HUES48 (cell line): ENCODE results near the gene CCND1.
A peak's percentile ranks its signal among the peaks of the same experiment; 100 is the strongest.

ENCODE experiments used
- H3K27ac ChIP-seq: one replicate; pipeline ENCODE4 v1.7.0; 2013; ENCODE audit warnings: low read depth, low read length, inconsistent platforms
- H3K27me3 ChIP-seq: 2 replicates; pipeline ENCODE4 v1.6.1; 2013; ENCODE audit warnings: mild to moderate bottlenecking, low read length; ENCODE audit not compliant: control insufficient read depth, insufficient read depth
- H3K36me3 ChIP-seq: 2 replicates; pipeline ENCODE4 v1.6.1; 2013; ENCODE audit warnings: low read length; ENCODE audit not compliant: control insufficient read depth, insufficient read depth
- H3K4me1 ChIP-seq: 2 replicates; pipeline ENCODE4 v1.6.1; 2013; ENCODE audit warnings: mild to moderate bottlenecking, low read length; ENCODE audit not compliant: control insufficient read depth, insufficient read depth
- H3K4me3 ChIP-seq: 2 replicates; pipeline ENCODE4 v1.5.1; 2013; ENCODE audit warnings: mild to moderate bottlenecking, low read depth, low read length
- H3K9ac ChIP-seq: 2 replicates; pipeline ENCODE4 v1.6.1; 2013; ENCODE audit warnings: mild to moderate bottlenecking, low read depth, low read length, moderate library complexity
- H3K9me3 ChIP-seq: 2 replicates; pipeline ENCODE4 v1.6.1; 2013; ENCODE audit warnings: low read length; ENCODE audit not compliant: control insufficient read depth, insufficient read depth

Gene CCND1

GRCh38 chr11:69642913-69643632 lies 2.1 kb downstream of the CCND1 start:
- H3K27ac ChIP-seq = peak overlapping the region; percentile 66
- H3K4me1 ChIP-seq = peaks cover 8% of the 10 kb centered on the region
- H3K9ac ChIP-seq = no peak overlapping the region
- H3K27me3 ChIP-seq = 0 out of 2 replicates have a peak, but pooled peaks cover 9% of the 10 kb centered on the region
- peaks cover 38% of the 10 kb centered on the region for H3K36me3 ChIP-seq
- peak overlapping the region; percentile 87 for H3K4me3 ChIP-seq
- no peaks in the 10 kb centered on the region for H3K9me3 ChIP-seq

DNA sequence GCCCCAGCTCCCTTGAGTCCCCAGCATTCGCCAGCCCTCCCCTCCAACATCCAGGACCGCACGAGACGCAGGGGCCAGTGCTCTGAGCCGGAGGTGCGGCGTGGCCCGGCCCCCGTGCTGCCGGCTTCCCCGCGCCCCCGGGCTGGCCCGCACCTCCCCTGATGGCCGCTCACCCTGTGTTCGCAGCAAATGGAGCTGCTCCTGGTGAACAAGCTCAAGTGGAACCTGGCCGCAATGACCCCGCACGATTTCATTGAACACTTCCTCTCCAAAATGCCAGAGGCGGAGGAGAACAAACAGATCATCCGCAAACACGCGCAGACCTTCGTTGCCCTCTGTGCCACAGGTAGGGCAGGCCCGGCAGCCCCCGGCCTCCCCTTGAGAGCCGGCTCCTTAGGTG lies 2.7 kb downstream of the CCND1 start:
- Histone ChIP-seq H3K4me3 (no peak overlapping the region), H3K9me3 (no peaks in the 10 kb centered on the region), H3K36me3 (peaks cover 44% of the 10 kb centered on the region), H3K4me1 (peaks cover 8% of the 10 kb centered on the region), H3K9ac (no peak overlapping the region), H3K27ac (no peak overlapping the region), H3K27me3 (0 out of 2 replicates have a peak, but pooled peaks cover 9% of the 10 kb centered on the region)

- 0 out of 2 replicates have a peak, but pooled peaks cover 9% of the 10 kb centered on the region for H3K27me3 ChIP-seq
- peaks cover 51% of the 10 kb centered on the region for H3K36me3 ChIP-seq
- no peak overlapping the region for H3K4me3 ChIP-seq
- H3K27ac ChIP-seq = no peak overlapping the region
- H3K9ac ChIP-seq = no peak overlapping the region
- peaks cover 8% of the 10 kb centered on the region for H3K4me1 ChIP-seq
- H3K9me3 ChIP-seq = no peaks in the 10 kb centered on the region
Observed at GRCh38 chr11:69644071-69644961, 3.4 kb downstream of the CCND1 start.

GRCh38 chr11:69644962-69645675 lies 4.2 kb downstream of the CCND1 start:
- no peak overlapping the region for H3K9ac ChIP-seq
- H3K4me1 ChIP-seq = peaks cover 8% of the 10 kb centered on the region
- H3K27ac ChIP-seq = peak overlapping the region; percentile 35
- 0 out of 2 replicates have a peak, but pooled peaks cover 5% of the 10 kb centered on the region for H3K27me3 ChIP-seq
- peaks cover 59% of the 10 kb centered on the region for H3K36me3 ChIP-seq
- H3K4me3 ChIP-seq = no peak overlapping the region
- no peaks in the 10 kb centered on the region for H3K9me3 ChIP-seq

GRCh38 chr11:69645801-69646492 lies 5.0 kb downstream of the CCND1 start:
- no peaks in the 10 kb centered on the region for H3K9me3 ChIP-seq
- H3K27me3 ChIP-seq = no peaks in the 10 kb centered on the region
- no peak overlapping the region for H3K9ac ChIP-seq
- H3K27ac ChIP-seq = peak overlapping the region; percentile 59
- peaks cover 67% of the 10 kb centered on the region for H3K36me3 ChIP-seq
- no peak overlapping the region for H3K4me3 ChIP-seq
- H3K4me1 ChIP-seq = peaks cover 8% of the 10 kb centered on the region

DNA sequence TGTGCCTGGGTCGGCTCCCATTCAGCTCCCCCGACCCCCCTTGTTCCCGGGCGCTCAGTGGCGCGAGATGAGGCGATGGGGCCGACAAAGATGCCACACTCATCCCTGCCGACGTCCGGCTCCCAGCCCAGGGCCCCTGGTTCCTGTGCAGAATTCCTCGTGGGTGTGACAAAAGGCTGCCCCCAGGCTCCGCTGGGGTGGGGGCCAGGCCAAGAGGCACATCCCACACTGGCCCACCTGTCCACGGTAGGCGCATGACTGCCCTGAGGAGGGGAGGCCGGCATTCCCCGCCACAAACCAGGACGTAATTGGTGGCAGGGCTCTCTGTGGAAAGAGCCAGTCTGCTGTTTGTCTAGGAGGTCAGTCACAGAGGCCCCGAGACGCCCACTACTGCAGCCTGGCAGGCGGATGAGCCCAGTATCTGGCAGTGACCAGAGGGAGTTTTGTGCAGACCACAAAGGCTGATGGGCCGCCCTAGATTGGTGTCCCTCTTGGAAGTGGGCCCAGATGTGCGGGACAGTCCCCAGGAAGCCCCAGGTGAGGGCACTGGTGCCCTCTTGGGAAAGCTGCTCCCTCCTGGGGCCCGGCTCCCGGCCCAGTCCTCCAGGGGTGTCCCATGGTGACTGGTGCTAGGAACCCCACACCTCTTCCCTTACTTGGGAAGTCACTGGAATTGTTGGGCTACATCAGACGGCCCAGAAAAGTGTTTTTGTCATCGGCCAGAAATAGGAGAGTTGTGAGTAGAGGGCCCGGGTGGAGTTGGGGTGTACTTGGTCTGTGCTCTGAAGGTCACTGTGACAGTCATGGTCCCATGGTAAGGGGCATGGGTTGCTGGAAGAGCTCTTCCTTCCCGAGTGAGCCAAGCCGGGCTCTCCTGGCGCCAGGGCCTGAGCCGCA lies 5.8 kb downstream of the CCND1 start:
- no peak overlapping the region for H3K4me3 ChIP-seq
- peaks cover 8% of the 10 kb centered on the region for H3K4me1 ChIP-seq
- no peaks in the 10 kb centered on the region for H3K9me3 ChIP-seq
- H3K9ac ChIP-seq = no peak overlapping the region
- no peaks in the 10 kb centered on the region for H3K27me3 ChIP-seq
- H3K36me3 ChIP-seq = peaks cover 75% of the 10 kb centered on the region
- no peak overlapping the region for H3K27ac ChIP-seq

DNA sequence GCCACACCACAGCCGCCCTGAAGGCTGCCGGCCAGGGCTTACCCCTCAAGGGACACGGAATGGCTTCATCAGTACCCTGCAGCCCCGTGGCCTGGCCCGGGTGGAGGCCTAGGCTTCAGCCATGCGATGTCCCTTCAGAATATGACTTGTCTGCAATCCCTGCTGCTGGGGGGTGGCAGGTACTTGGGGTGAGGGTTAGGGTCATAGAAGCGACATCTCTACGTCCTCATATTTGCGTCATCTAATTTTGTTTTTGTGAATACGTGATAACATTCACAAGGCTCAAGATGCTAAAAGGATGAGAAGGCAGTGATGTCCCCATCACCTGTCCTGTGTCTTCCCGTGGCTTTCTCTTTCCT lies 6.4 kb downstream of the CCND1 start:
- no peak overlapping the region for H3K27ac ChIP-seq
- peaks cover 8% of the 10 kb centered on the region for H3K4me1 ChIP-seq
- no peak overlapping the region for H3K9ac ChIP-seq
- no peak overlapping the region for H3K4me3 ChIP-seq
- H3K9me3 ChIP-seq = no peaks in the 10 kb centered on the region
- no peaks in the 10 kb centered on the region for H3K27me3 ChIP-seq
- peaks cover 81% of the 10 kb centered on the region for H3K36me3 ChIP-seq

DNA sequence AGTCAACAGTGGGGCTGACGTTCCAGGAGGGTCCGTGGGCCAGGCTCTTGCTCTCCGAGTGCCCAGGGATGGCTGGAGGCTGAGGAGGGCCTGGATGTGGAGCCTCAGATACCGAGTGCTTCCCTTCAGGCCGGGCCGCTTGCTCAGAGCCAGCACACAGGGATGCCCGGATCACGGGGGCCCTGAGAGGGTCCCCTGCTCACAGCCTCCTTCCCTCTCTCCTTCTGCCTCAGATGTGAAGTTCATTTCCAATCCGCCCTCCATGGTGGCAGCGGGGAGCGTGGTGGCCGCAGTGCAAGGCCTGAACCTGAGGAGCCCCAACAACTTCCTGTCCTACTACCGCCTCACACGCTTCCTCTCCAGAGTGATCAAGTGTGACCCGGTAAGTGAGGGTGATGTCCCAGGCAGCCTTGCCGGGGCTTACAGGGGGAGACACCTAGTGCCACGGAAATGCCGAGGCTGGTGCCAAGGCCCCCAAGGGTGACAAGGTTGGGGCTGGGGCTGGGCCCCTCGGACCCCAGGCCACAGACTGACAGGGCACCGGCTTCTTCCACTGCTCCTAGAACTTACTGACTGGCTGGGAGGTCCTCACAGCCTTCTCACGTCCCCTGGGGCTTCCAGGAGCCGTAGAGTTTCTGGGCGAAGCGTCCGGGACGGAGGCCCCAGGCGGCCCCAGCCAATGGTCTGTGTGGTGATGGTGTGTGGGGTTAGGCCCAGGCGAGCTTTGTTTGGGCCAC lies 7.0 kb downstream of the CCND1 start:
- H3K4me1 ChIP-seq = peaks cover 8% of the 10 kb centered on the region
- H3K4me3 ChIP-seq = no peak overlapping the region
- H3K36me3 ChIP-seq = peaks cover 87% of the 10 kb centered on the region
- H3K9ac ChIP-seq = no peak overlapping the region
- no peaks in the 10 kb centered on the region for H3K9me3 ChIP-seq
- H3K27me3 ChIP-seq = no peaks in the 10 kb centered on the region
- no peak overlapping the region for H3K27ac ChIP-seq

DNA sequence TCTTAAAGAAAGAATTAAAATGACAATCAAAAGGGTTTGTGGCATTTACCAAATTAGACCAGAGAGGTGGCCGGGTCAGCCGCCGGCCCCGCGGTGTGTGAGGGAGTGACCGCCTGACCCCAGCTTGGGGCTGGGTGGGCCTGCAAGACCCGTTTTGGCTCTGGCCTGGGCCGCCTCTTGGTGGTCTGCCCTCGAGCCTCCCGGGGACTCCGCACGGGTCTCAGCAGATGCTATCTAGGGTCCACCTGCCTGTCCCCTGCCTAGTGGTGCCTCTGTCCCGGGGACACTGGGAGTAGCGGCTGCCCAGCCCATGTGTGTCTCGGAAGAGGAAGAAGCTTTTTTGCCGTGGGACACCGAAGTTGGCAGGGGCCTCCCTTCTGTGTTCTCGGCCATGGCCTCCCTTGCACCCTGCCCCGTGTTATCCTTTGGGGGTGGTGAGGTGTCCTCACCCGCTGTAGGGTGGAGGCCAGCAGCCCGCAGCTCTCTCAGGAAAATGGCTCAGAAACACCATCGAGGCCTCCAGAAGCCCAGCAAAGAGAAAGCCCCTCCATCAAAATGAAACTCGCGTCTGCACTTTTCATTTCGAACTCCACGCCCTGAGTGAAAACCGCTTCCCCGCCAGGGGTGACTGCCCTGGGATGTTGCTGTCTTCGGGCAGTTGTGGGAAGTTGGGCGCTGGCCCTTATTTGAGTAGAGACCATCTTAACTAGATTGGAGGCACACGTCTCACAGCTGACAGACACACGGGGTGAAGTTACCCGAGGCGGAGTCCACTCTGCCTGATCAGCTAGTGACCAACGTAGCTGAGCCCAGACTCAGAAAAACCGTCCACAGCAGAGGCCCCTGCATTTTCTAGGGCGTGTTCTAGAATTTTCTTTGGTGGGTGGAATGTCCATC lies 8.0 kb downstream of the CCND1 start:
- H3K27me3 ChIP-seq = no peaks in the 10 kb centered on the region
- H3K4me1 ChIP-seq = peaks cover 3% of the 10 kb centered on the region; the same call in 1 of the 2 replicates
- no peak overlapping the region for H3K4me3 ChIP-seq
- peaks cover 92% of the 10 kb centered on the region for H3K36me3 ChIP-seq
- no peaks in the 10 kb centered on the region for H3K9me3 ChIP-seq
- no peak overlapping the region for H3K27ac ChIP-seq
- H3K9ac ChIP-seq = no peak overlapping the region
